SKM-1 (cell line): ENCODE measurements around the gene SPEF2.

ENCODE experiments used
- DNase-seq: peaks from one replicate; lab custom pipeline; 2025; ENCODE audit not compliant: unreplicated experiment; lab: John Stamatoyannopoulos, UW

SPEF2 gene, protein sequence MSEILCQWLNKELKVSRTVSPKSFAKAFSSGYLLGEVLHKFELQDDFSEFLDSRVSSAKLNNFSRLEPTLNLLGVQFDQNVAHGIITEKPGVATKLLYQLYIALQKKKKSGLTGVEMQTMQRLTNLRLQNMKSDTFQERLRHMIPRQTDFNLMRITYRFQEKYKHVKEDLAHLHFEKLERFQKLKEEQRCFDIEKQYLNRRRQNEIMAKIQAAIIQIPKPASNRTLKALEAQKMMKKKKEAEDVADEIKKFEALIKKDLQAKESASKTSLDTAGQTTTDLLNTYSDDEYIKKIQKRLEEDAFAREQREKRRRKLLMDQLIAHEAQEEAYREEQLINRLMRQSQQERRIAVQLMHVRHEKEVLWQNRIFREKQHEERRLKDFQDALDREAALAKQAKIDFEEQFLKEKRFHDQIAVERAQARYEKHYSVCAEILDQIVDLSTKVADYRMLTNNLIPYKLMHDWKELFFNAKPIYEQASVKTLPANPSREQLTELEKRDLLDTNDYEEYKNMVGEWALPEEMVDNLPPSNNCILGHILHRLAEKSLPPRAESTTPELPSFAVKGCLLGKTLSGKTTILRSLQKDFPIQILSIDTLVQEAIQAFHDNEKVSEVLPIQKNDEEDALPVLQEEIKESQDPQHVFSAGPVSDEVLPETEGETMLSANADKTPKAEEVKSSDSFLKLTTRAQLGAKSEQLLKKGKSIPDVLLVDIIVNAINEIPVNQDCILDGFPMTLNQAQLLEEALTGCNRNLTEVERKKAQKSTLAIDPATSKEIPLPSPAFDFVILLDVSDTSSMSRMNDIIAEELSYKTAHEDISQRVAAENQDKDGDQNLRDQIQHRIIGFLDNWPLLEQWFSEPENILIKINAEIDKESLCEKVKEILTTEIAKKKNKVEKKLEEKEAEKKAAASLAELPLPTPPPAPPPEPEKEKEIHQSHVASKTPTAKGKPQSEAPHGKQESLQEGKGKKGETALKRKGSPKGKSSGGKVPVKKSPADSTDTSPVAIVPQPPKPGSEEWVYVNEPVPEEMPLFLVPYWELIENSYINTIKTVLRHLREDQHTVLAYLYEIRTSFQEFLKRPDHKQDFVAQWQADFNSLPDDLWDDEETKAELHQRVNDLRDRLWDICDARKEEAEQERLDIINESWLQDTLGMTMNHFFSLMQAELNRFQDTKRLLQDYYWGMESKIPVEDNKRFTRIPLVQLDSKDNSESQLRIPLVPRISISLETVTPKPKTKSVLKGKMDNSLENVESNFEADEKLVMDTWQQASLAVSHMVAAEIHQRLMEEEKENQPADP (N-terminal part only)

DNA sequence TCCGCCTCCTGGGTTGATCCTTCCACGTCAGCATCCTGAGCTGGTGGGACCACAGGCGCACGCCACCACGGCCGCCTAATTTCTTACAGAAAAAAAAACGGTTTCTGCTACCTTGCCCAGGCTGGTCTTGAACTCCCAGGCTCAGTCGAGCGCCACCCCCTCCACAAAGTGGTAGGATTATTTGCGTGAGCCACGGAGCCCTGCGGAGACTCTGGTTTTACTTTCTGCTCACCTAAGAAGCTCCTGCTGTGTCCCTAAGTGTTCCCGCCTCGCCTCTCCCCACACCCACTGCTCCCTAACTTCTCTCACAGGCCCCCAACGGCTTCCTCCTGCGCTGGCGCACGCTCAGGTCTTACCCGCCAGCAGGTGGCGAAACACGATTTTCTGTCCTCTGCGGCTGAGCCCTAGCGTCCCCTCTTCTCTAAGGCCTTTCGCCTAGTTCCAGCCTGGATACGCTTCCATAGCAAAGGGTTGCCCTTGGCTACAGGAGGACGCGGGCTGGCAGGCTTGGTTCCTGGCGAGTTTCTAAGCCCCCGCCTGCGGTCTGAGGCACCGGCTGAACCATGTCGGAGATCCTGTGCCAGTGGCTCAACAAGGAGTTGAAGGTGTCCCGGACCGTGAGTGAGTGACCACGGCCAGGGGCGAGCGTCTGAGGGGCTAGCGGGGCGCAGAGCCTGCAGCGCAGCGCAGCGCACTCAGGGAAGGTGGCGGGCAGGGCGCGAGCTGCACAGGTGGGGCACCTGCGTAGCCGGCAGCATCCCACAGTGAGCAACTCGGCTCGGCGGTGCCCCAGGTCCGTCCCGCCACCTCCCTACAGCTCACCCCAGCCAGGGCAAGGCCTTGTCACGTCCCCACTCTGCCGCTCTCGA is at the start of gene SPEF2:
Gene SPEF2 (plus strand): TSS at position 429 of the 869 bp plus-strand sequence. CDS start 135 bp downstream, at position 564.
- peak; percentile 84 for DNase-seq

GRCh38 chr5:35575578-35575977 is 42.1 kb upstream of the SPEF2 start:
- no peak for DNase-seq

GRCh38 chr5:35587419-35587818 is 30.2 kb upstream of the SPEF2 start:
- DNase-seq: no peak

GRCh38 chr5:35593338-35593737 is 24.3 kb upstream of the SPEF2 start:
- no peak for DNase-seq

DNA sequence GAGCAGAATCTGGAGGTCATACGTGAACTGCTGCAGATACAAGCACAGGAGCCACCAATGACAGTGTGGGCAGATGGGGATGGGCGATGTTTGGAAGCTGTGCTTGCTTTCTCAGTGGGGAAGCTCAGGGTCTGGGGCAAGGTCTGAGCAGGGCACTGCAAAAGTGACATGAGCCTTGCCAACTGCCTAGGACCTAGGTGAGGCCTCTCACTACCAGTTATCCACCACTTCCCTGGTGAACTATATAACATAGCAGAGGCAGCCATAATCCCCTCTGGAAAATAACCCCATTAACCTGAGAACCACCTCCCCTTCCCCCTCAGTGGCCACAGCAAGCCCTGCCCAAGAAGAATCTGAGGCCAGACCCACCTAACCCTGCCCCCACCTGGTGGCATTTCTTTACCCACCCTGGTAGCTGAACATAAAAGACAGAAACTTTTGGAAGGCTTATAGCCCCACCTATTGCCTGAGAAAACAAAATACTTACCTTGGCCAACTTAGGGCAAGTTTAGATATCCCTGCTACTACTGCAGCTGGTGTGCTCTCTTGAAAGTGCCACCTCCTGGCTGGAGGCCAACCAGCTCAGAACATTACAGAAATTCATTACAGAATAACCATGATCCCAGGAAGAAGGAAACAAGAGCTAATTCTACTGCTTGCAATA is 18.8 kb upstream of the SPEF2 start:
- no peak for DNase-seq

- no peak for DNase-seq
Observed at GRCh38 chr5:35600591-35600990, 17.1 kb upstream of the SPEF2 start.

- DNase-seq: no peak
Observed at GRCh38 chr5:35608881-35609779, 8.5 kb upstream of the SPEF2 start.

GRCh38 chr5:35617060-35617434 is 616 bp upstream of the SPEF2 start:
- no peak for DNase-seq

DNA sequence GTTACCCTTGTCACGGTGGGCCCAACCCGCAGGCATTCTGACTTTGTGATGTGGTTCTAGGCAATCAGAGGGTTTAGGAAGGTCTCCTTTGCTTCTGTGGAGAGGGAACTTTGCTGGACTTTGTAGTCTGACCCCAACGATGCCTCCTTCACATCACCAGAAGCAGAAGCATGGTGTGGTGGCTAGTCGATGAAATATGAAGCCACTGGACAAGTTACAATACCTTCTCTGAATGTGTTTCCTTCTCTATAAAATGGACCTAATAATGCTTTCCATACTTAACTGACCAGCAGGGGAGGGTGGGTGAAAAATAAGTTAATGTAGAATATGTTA is 607 bp downstream of the SPEF2 start:
- no peak for DNase-seq

- DNase-seq: no peak
Observed at GRCh38 chr5:35618781-35619180, 1.1 kb downstream of the SPEF2 start.

DNA sequence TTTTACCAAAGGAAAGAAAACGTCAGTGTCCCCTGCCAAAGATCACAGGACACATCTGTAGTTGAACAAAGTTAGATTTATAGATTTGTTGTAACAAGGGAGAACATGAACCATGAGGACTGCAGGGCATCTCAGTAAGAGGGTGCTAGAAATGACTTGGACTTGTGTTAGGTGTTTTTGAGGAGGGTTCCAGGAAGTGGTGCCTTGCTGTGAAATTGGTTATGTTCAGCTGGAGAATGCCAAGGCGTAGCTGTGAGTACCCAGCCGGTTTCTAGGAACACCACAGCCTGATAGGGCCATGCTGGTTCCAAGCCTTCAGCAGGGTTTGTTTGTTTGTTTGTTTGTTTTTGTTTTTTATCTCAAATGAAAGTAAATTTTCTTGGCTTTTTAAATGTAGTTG is 5.3 kb downstream of the SPEF2 start:
- DNase-seq: no peak

DNA sequence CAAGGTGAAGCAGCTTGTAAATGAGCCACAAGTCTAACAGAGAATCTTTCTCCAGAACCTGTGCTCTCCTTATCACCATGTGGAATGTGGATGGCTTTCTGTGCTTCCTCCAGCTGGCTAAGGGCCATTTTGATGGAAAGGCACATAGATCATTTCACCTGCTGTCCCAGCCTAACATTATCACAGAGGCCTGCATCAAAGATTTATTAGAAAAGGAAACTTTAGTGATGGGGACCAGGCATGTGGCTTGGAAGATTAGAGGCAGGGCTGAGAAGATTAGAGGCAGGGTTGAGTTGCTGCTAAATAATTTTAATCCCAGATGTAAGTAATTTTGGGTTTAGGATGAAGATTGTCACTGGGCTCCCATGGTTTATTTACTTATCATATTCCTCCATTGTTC is 6.3 kb downstream of the SPEF2 start:
- DNase-seq: no peak

- DNase-seq: no peak
Observed at GRCh38 chr5:35626108-35626507, 8.4 kb downstream of the SPEF2 start.

GRCh38 chr5:35626553-35626952 is 8.9 kb downstream of the SPEF2 start:
- DNase-seq: no peak

DNA sequence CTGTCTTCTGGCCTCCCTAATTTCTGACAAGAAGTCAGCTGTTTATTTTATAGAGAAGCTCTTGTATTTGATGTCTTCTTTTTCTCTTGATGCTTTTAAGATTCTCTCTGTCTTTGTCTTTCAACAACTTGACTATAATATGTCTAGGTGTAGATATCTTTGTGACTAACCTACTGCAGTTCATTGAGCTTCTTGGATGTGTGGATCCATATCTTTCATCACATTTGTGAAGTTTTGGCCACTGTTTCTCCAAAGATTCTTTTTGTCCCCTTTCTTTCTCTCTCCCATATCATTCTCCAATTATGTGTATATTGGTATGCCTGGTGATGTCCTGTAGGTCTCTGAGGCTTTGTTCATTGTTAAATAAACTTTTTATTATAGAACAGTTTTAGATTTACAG is 16.7 kb downstream of the SPEF2 start:
- DNase-seq: no peak

- no peak for DNase-seq
Observed at GRCh38 chr5:35640623-35641022, 23.0 kb downstream of the SPEF2 start.

DNA sequence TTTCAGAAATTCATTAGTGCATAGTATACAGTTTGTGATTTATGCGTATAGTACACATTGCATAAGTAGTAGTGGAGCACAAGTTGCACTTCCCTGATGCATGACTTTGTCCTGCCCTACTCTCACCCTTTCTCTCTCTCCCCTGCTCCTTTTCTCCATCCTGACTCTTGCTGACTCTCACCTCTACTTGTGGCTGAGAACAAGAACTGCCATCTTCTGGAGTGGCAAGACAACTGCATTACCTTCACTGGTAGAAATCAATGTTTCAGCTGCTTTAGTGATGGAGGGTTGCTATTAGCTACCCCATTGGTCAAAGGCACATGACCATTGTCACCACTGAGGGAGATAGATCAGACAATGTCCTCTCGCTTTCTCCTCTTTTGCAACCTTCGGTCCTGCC is 26.9 kb downstream of the SPEF2 start:
- no peak for DNase-seq

- DNase-seq: no peak
Observed at GRCh38 chr5:35647128-35647527, 29.5 kb downstream of the SPEF2 start.

DNA sequence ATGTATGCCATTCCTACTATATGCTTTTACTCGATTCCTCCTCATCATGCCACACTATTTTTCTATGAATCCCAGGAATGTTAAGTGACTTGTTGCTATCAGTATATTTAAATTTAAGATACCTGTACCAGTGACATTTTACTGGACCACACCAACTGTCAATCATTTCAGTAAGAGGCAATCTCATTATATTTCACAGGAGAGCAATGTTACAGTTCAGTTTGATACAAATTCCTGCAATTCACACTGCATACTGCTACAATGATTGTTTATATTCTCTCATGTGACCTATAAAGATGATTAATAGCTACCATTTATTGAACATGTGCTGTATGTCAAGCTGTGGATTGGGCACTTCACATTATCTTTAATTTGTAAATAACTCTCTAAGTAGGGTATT is 30.0 kb downstream of the SPEF2 start:
- DNase-seq: no peak
